GM21423 (cell line): ENCODE measurements around the gene LRRFIP1.
"Not testable (repeated sequence)": the region's sequence is repeated elsewhere in the genome, so short reads cannot be mapped to it uniquely, and the experiment has no call there.

Experiments
- ATAC-seq: cut with Tn5 transposase; IDR thresholded peaks from one replicate; pipeline ENCODE4 v1.9.1; 2021; ENCODE audit warnings: mild to moderate bottlenecking, moderate library complexity; ENCODE audit not compliant: unreplicated experiment

The LRRFIP1 gene

GRCh38 chr2:237682856-237683670 is 55.7 kb downstream of the LRRFIP1 start:
- no peak for ATAC-seq

DNA sequence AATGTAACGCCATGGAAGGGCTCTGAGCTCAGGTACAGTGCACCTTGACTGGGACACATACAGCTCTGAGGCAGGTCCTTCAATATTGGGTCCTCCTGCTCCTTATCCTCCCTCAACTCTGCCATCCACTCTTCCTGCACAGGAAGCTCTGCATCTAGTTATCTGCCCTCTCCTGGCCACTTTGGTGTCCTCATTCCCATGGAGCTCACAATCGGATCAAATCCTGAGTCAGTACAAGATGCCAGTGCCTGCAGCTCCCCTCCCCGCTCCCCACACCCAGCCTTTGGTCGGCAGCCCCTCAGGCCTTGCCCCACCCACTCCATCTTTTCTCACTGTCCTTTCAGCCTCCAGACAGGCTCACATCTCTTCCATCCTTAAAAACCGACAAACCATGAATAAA is 58.0 kb downstream of the LRRFIP1 start:
- ATAC-seq, result no peak

GRCh38 chr2:237686659-237687136 is 59.3 kb downstream of the LRRFIP1 start:
- ATAC-seq, result no peak

DNA sequence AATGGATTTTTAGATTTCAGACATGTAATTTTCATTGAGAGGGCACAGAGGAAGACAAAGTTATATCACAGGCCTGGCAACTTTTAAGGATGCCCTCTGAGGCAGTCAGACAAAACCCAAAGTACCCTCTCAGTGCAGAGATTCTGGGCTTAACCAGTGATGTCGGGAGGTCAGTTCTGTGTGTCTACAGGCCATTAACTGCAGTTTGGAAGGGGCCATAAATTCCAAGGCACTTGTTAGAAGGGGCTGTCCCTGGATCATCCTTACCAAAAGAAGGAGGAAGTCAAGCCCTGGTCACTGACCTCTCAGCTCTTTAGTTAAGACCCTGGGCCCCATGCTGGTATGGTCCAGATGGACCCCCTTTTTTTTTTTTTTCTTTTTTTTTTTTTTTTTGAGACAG is 60.7 kb downstream of the LRRFIP1 start:
- no peak for ATAC-seq

DNA sequence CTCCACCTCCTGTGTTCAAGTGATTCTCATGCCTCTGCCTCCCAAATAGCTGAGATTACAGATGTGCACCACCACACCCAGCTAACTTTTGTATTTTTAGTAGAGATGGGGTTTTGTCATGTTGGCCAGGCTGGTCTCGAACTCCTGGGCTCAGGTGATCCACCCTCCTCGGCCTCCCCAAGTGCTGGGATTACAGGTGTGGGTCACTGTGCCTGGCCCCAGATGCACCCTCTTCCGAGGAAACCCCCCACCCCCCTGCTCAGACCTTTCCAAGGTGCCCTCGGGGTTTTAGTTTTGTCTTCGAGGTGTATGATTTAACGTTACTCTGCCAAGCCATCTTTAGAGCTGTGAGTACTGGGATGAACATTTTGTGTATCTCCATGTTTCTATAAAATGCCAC is 61.2 kb downstream of the LRRFIP1 start:
- ATAC-seq, result not testable (repeated sequence)

GRCh38 chr2:237689336-237690131 is 62.1 kb downstream of the LRRFIP1 start:
- ATAC-seq, result no peak

GRCh38 chr2:237691029-237691907 is 63.9 kb downstream of the LRRFIP1 start:
- ATAC-seq, result peak; percentile 36

DNA sequence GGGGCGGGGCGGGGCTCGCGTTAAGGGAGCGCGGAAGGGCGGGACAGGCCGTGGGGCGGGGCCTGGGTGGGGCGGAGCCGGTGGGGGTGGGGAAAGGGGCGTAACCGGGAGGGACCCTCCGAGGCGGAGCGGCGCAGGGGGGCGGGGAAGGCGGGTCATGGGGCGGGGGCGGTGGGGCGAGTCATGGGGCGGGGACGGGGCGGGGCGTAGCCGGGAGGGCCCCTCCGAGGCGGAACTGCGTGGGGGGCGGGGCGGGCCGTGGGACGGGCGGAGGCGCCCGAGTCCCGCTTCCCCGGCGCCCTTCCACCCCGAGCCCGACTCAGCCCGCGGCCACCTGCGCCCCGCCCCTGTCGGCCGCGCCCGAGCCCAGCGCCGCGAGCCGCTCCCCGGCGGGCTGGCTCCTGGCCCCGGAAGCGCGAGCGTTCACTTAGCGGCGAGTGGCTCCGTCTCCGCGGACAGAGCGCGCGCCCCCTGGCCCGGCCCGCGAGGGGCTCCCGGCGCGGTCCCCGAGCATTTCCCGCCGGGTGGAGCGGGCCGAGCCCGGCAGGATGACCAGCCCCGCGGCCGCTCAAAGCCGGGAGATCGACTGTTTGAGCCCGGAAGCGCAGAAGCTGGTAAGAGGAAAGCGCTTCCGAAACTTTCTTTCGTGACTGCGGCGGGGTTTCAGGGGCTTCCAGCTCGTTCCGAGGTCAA is 64.7 kb downstream of the LRRFIP1 start:
- peak; percentile 50 for ATAC-seq

DNA sequence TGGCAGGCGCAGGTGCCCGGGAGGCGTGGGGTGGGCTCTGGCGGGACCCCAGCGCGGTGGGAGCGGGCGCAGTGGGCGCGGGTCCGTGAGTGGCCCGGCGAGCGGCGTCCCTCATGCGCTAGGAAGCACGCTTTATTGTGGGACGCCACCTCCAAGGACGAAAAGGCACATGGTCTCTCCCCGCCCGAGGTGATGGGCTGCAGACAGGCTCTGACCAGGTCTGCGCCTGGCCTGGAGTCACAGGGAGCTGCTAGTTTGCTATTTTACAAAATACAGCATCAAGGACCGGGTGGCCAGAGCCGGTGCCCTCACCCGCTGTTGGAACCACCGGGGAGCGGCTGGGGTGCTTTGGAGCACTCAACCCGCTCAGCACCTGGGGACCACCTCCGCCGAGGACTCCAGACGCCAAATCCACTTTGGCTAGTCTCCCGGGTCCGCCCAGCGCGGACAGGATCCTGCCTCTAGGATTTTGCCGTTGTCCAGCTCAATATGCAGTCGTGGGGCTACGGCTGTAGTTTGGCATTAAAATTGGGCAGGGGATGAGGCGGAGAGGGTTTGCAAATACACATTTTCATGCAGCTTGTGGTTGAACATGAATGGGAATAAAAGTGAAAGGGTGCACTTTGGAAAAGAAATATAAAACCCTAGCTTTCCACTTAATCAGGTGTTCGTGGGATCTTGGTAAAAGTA is 65.4 kb downstream of the LRRFIP1 start:
- ATAC-seq, result no peak

DNA sequence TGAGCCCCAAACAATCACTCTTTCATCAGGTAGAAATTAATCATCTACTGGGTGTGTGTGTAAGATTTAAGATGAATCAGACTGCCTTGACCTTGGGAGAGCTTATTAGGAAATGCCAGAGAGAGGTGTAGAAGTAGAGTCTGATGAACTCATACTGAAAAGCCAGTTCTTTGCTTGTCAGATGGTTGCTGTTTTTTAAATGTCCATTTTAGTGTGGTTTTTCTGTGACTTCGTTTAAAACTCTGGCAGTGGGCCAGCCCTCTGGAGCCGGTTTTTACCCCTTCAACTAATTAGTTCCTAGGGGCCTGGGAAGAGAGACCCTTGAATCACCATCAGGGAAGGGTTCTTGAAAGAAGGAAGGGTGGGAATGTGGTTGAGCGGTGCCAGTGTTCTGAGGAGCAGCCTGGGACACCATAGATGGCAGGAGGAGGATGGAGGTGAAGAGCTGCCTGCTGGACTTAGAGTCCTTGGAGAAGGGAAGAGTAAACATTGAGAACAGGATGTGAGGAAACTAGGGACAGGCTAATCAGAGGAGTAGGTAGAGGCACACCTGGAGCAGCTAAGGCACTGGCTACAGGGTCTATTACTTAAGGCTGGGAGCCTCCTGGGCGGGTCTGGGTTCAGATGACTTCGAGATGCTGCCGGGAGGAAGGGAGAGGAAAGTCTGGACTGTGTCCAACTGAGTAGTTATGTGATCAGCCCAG is 66.1 kb downstream of the LRRFIP1 start:
- ATAC-seq, result no peak

DNA sequence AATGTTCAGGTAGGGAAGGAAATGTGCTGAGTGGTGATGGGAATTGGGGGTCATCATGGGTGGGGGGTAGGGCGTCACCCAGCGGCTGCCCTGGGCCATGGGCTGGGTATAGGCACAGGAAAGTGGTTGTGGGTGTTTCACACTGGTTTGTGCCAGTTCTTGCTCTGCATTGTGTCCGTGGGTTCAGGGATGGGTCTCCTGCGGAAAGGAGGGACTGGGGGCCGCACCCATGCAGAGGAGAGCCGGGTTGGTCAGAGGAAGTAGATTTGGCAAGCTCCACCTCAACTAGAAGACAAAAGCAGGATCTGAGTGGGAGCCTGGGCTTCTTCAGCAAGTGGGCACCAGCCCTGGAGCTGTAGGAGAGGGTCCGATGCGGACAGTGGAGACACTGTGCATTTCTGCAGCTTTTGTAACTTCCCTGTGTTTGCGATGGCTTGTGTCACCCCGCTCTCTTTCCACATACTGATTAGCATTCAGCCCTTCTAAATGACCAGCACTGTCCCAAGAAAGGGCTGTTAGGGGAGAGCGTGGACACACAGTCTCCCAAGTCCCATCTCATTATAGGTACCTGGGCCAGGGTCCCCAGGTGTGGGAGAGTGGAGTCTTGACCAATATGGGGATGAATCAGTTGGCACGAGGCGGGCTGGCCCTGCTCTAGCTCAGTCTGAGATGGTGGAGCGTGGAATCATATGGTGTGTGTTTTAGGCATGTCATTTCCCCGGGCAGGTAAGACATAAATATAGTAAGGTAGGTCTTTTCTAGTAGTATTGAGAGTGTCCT is 67.2 kb downstream of the LRRFIP1 start:
- ATAC-seq, result no peak

DNA sequence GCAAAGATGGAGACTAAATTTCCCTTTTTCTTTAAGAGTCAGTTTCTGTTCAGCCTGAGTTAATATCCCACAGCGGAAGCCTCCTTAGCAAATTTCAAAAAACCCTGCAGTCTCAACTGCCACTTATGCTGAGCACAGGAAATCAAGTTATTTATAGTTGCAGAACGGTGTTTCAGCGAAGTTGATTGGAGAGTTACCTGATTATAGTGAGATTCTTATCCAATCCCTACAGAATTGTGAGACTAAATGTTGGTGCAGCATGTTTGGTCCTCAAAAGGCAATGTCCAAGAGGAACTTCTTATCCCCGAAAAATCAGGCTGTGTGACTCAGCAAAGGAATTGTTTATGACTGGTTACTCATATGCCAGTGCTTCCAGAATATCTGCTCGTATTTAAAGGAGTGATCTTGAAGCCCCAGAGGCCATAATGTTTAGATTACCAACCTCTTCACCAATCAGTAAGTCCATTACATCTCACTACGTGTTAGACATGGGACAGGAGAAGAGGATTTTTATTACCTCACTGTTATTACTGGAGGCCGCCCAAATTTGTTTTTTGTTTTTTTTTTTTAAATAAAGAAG is 67.9 kb downstream of the LRRFIP1 start:
- no peak for ATAC-seq

GRCh38 chr2:237696461-237696860 is 69.1 kb downstream of the LRRFIP1 start:
- peak; percentile 16 for ATAC-seq

GRCh38 chr2:237697586-237698357 is 70.4 kb downstream of the LRRFIP1 start:
- ATAC-seq, result no peak

DNA sequence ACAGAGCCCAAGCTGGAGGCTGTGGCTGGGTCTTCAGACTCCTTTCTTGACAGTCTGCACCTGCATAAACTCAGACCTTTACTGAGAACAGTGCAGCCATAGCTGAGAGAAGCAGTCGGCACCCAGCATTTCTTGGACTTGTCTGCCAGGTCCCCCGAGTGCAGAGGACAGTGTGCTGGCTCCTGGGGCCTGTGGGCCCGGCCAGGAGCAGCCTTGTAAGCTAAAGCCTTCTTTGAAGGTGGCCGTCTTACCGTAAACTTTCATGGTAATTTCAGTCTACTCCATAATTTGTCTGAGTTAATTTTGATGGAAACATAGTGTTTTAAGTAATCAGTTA is 70.9 kb downstream of the LRRFIP1 start:
- no peak for ATAC-seq

DNA sequence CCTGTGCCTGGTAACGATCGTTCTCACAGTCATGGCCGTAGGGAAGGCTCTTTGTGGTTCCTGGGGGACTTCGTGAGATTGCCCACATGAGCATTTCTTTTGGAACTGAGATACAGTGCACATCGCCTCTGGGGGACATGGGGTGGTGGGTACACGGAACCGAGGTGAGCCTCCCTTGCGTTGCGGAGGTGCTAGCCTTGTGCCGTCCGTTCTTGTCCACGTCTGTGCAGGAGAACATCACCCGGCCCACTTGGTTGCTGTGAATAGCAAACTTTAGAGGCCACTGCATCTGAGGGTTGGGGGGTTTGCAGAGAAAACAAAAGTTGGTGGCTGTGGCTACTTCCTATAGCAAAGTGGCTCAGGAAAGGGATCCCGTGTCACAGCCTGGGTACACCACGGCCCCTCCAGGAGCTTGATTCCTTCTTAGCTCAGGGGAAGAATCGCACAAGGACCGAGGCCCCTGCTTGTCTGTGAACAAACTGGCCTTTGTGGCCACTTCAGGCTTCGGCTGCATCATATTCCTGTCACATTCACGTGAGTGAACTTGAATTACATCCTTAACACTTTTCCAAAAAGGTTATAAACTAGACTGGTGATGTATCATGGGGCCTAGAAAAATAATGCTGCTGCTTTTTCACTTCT is 72.6 kb downstream of the LRRFIP1 start:
- ATAC-seq, result no peak

DNA sequence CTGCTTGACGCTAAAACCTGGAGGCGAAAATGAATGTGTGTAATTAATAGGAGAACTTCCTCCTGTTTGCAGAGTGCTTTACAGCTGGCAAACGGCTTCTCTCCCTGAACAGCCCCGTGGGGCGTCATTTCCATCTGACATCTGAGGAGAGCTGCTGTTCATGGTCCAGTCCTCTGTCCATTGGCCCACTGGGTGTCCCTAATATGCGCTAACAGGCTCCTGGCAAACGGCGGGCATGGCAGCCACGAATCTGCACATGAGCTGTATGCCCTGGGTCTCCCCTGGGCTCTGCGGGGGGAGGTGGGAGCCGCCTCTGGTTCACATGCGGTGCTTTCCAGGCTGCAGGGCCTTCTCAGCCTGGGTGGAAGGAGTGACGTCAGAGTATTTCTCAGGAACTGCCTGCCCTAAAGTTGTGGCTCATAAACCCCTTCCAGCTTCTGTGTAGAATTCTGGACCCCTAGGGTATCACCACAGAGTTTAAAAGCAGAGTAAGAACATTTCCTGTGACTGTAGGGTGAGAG is 73.2 kb downstream of the LRRFIP1 start:
- peak; percentile 29 for ATAC-seq
